Mesendoderm (in vitro differentiated cells): ENCODE measurements around the gene APMAP.

ENCODE experiments used
- DNase-seq: peaks from one replicate; pipeline ENCODE4 v3.0.0; 2013
- H2AK5ac ChIP-seq: 2 replicates; pipeline ENCODE4 v1.6.1; 2013; ENCODE audit warnings: low read length, inconsistent platforms
- H2BK120ac ChIP-seq: 2 replicates; pipeline ENCODE4 v1.6.1; 2013; ENCODE audit warnings: low read depth, mild to moderate bottlenecking, low read length, moderate library complexity, mixed read lengths
- H2BK15ac ChIP-seq: replicated peaks from 2 replicates; pipeline ENCODE4 v1.6.1; 2013; ENCODE audit warnings: low read depth, mild to moderate bottlenecking, moderate library complexity
- H2BK5ac ChIP-seq: 2 replicates; pipeline ENCODE4 v1.6.1; 2013; ENCODE audit warnings: low read length, inconsistent platforms
- H3K18ac ChIP-seq: 2 replicates; pipeline ENCODE4 v1.6.1; 2013; ENCODE audit warnings: mild to moderate bottlenecking, low read length, mixed read lengths
- H3K23ac ChIP-seq: one replicate; pipeline ENCODE4 v1.6.1; 2013; ENCODE audit warnings: low read length
- H3K27ac ChIP-seq: 2 replicates; pipeline ENCODE4 v1.5.1; 2013; ENCODE audit warnings: low read depth, mild to moderate bottlenecking, inconsistent platforms, low read length, moderate library complexity
- H3K27me3 ChIP-seq: 2 replicates; pipeline ENCODE4 v1.6.1; 2013; ENCODE audit warnings: low read length, control low read depth, mild to moderate bottlenecking, inconsistent platforms; ENCODE audit not compliant: insufficient read depth, poor library complexity
- H3K36me3 ChIP-seq: 2 replicates; pipeline ENCODE4 v1.6.1; 2013; ENCODE audit warnings: low read length, inconsistent platforms; ENCODE audit not compliant: control insufficient read depth, insufficient read depth
- H3K4ac ChIP-seq: one replicate; pipeline ENCODE4 v1.6.1; 2013; ENCODE audit warnings: low read depth, mild to moderate bottlenecking, low read length, moderate library complexity
- H3K4me1 ChIP-seq: 2 replicates; pipeline ENCODE4 v1.6.1; 2013; ENCODE audit warnings: low read depth, low read length, inconsistent platforms; ENCODE audit not compliant: control insufficient read depth
- H3K4me2 ChIP-seq: 2 replicates; pipeline ENCODE4 v1.6.1; 2013; ENCODE audit warnings: low read length
- H3K4me3 ChIP-seq: 2 replicates; pipeline ENCODE4 v1.5.1; 2013; ENCODE audit warnings: mild to moderate bottlenecking, low read length
- H3K56ac ChIP-seq: one replicate; pipeline ENCODE4 v1.6.1; 2013; ENCODE audit warnings: low read length
- H3K79me1 ChIP-seq: 2 replicates; pipeline ENCODE4 v1.6.1; 2013; ENCODE audit warnings: low read length, inconsistent platforms
- H3K79me2 ChIP-seq: 2 replicates; pipeline ENCODE4 v1.6.1; 2013; ENCODE audit warnings: mild to moderate bottlenecking, low read length; ENCODE audit not compliant: control insufficient read depth, insufficient read depth
- H3K9ac ChIP-seq: 2 replicates; pipeline ENCODE4 v1.6.1; 2013; ENCODE audit warnings: low read length, inconsistent platforms
- H4K5ac ChIP-seq: one replicate; pipeline ENCODE4 v1.6.1; 2013; ENCODE audit warnings: low read length
- H4K8ac ChIP-seq: one replicate; pipeline ENCODE4 v1.6.1; 2013; ENCODE audit warnings: low read depth, mild to moderate bottlenecking, control low read depth, low read length, moderate library complexity
- WGBS: extraction: QIAGEN DNeasy Blood & Tissue Kit; methylation state at CpG from one replicate; pipeline ENCODE4 v1.1.7; 2013; ENCODE audit warnings: low lambda C conversion rate, missing lambda C conversion rate; ENCODE audit not compliant: insufficient coverage; ENCODE audit errors: extremely low coverage; 5-methylcytosine and 5-hydroxymethylcytosine counted together

The APMAP gene

GRCh38 chr20:24962510-24962909 is 30.0 kb downstream of the APMAP start:
- Histone ChIP-seq H3K9ac (no peak overlapping the region), H2AK5ac (no peak overlapping the region), H3K79me1 (no peaks in the 10 kb centered on the region), H3K4ac (no peak overlapping the region), H4K8ac (no peak overlapping the region), H2BK120ac (no peak overlapping the region), H3K18ac (no peak overlapping the region), H3K36me3 (peaks cover 8% of the 10 kb centered on the region), H3K4me3 (no peak overlapping the region), H2BK5ac (no peak overlapping the region), H2BK15ac (no peak overlapping the region), H3K27ac (no peak overlapping the region), H3K79me2 (no peaks in the 10 kb centered on the region), H3K4me1 (no peaks in the 10 kb centered on the region), H3K4me2 (no peak overlapping the region), H4K5ac (no peak overlapping the region), H3K27me3 (no peaks in the 10 kb centered on the region), H3K56ac (no peak overlapping the region), H3K23ac (no peak overlapping the region)
- no CpG with 5 or more reads among the region's 6 CpGs for WGBS
- no peak for DNase-seq

GRCh38 chr20:24962182-24962492 is 30.4 kb downstream of the APMAP start:
- no peak overlapping the region for H3K4me2 ChIP-seq
- no peak overlapping the region for H4K5ac ChIP-seq
- no peaks in the 10 kb centered on the region for H3K4me1 ChIP-seq
- H2BK5ac ChIP-seq = no peak overlapping the region
- no peak overlapping the region for H3K4me3 ChIP-seq
- no peak overlapping the region for H3K56ac ChIP-seq
- H3K9ac ChIP-seq = no peak overlapping the region
- H2BK15ac ChIP-seq = no peak overlapping the region
- H3K4ac ChIP-seq = no peak overlapping the region
- H3K79me2 ChIP-seq = no peaks in the 10 kb centered on the region
- no peak for DNase-seq
- H4K8ac ChIP-seq = no peak overlapping the region
- H3K18ac ChIP-seq = no peak overlapping the region
- WGBS = no CpG with 5 or more reads among the region's 2 CpGs
- H3K36me3 ChIP-seq = peaks cover 8% of the 10 kb centered on the region
- no peaks in the 10 kb centered on the region for H3K27me3 ChIP-seq
- no peak overlapping the region for H3K23ac ChIP-seq
- H2AK5ac ChIP-seq = no peak overlapping the region
- H2BK120ac ChIP-seq = no peak overlapping the region
- H3K79me1 ChIP-seq = no peaks in the 10 kb centered on the region
- no peak overlapping the region for H3K27ac ChIP-seq

GRCh38 chr20:24961384-24962181 is 31.0 kb downstream of the APMAP start:
- no peaks in the 10 kb centered on the region for H3K79me1 ChIP-seq
- H3K4me2 ChIP-seq = no peak overlapping the region
- no peak overlapping the region for H2AK5ac ChIP-seq
- H3K4ac ChIP-seq = no peak overlapping the region
- H3K4me3 ChIP-seq = no peak overlapping the region
- no peak overlapping the region for H3K23ac ChIP-seq
- H3K18ac ChIP-seq = no peak overlapping the region
- no peak overlapping the region for H3K56ac ChIP-seq
- no peak overlapping the region for H4K5ac ChIP-seq
- no peak for DNase-seq
- no peak overlapping the region for H2BK120ac ChIP-seq
- no peak overlapping the region for H2BK5ac ChIP-seq
- WGBS = no CpG with 5 or more reads among the region's 20 CpGs
- no peaks in the 10 kb centered on the region for H3K4me1 ChIP-seq
- peaks cover 8% of the 10 kb centered on the region for H3K36me3 ChIP-seq
- no peaks in the 10 kb centered on the region for H3K27me3 ChIP-seq
- no peak overlapping the region for H3K27ac ChIP-seq
- no peak overlapping the region for H4K8ac ChIP-seq
- no peaks in the 10 kb centered on the region for H3K79me2 ChIP-seq
- no peak overlapping the region for H3K9ac ChIP-seq
- H2BK15ac ChIP-seq = no peak overlapping the region

- no peak overlapping the region for H2BK15ac ChIP-seq
- no peak overlapping the region for H3K9ac ChIP-seq
- H4K8ac ChIP-seq = no peak overlapping the region
- H3K4me3 ChIP-seq = no peak overlapping the region
- H4K5ac ChIP-seq = no peak overlapping the region
- no peak overlapping the region for H3K56ac ChIP-seq
- H3K27ac ChIP-seq = no peak overlapping the region
- H3K36me3 ChIP-seq = peaks cover 8% of the 10 kb centered on the region
- H3K79me1 ChIP-seq = no peaks in the 10 kb centered on the region
- H2BK120ac ChIP-seq = no peak overlapping the region
- no peak overlapping the region for H3K4ac ChIP-seq
- H2AK5ac ChIP-seq = no peak overlapping the region
- H3K4me2 ChIP-seq = no peak overlapping the region
- H3K23ac ChIP-seq = no peak overlapping the region
- H3K27me3 ChIP-seq = no peaks in the 10 kb centered on the region
- H3K4me1 ChIP-seq = no peaks in the 10 kb centered on the region
- no CpG with 5 or more reads among the region's 2 CpGs for WGBS
- no peaks in the 10 kb centered on the region for H3K79me2 ChIP-seq
- H2BK5ac ChIP-seq = no peak overlapping the region
- no peak overlapping the region for H3K18ac ChIP-seq
- peak; percentile 33 for DNase-seq
These were observed 31.7 kb downstream of the APMAP start for GRCh38 chr20:24960861-24961260.

GRCh38 chr20:24960302-24960801 is 32.2 kb downstream of the APMAP start:
- Histone ChIP-seq H2BK15ac (no peak overlapping the region), H4K5ac (no peak overlapping the region), H3K23ac (no peak overlapping the region), H3K4me3 (no peak overlapping the region), H3K27me3 (no peaks in the 10 kb centered on the region), H3K79me1 (no peaks in the 10 kb centered on the region), H2BK120ac (no peak overlapping the region), H3K36me3 (peaks cover 4% of the 10 kb centered on the region), H3K4ac (no peak overlapping the region), H3K27ac (no peak overlapping the region), H2BK5ac (no peak overlapping the region), H3K79me2 (no peaks in the 10 kb centered on the region), H3K56ac (no peak overlapping the region), H3K18ac (no peak overlapping the region), H4K8ac (no peak overlapping the region), H3K9ac (no peak overlapping the region), H3K4me2 (no peak overlapping the region), H3K4me1 (no peaks in the 10 kb centered on the region), H2AK5ac (no peak overlapping the region)
- no CpG with 5 or more reads among the region's 10 CpGs for WGBS
- DNase-seq = no peak
